ENCODE measurements around the gene TOP3B.

The TOP3B gene

GRCh38 chr22:21984793-21985192 lies 2.2 kb upstream of the TOP3B start:
- in situ Hi-C loops (cut with MboI; ENCODE audit: low sequenced_read_pairs): no loop called here

- in situ Hi-C loops (cut with MboI; ENCODE audit: low sequenced_read_pairs): no loop called here
Measured at GRCh38 chr22:21981874-21982273, 713 bp downstream of the TOP3B start.

GRCh38 chr22:21980547-21980946 lies 2.0 kb downstream of the TOP3B start:
- in situ Hi-C loops (cut with MboI; ENCODE audit: low sequenced_read_pairs): no loop called here

GRCh38 chr22:21978564-21979386 lies 3.8 kb downstream of the TOP3B start:
- in situ Hi-C loops (cut with MboI; ENCODE audit: low sequenced_read_pairs): no loop called here

- in situ Hi-C loops (cut with MboI; ENCODE audit: low sequenced_read_pairs): no loop called here
Measured at GRCh38 chr22:21977814-21978213, 4.8 kb downstream of the TOP3B start.

- in situ Hi-C loops (cut with MboI; ENCODE audit: low sequenced_read_pairs): no loop called here
Measured at GRCh38 chr22:21975854-21976345, 6.7 kb downstream of the TOP3B start.

GRCh38 chr22:21975273-21975672 lies 7.3 kb downstream of the TOP3B start:
- in situ Hi-C loops (cut with MboI; ENCODE audit: low sequenced_read_pairs): no loop called here

GRCh38 chr22:21974058-21974649 lies 8.4 kb downstream of the TOP3B start:
- in situ Hi-C loops (cut with MboI; ENCODE audit: low sequenced_read_pairs): no loop called here

- in situ Hi-C loops (cut with MboI; ENCODE audit: low sequenced_read_pairs): no loop called here
Measured at GRCh38 chr22:21972806-21973205, 9.8 kb downstream of the TOP3B start.

GRCh38 chr22:21972293-21972779 lies 10.3 kb downstream of the TOP3B start:
- in situ Hi-C loops (cut with MboI; ENCODE audit: low sequenced_read_pairs): no loop called here

- in situ Hi-C loops (cut with MboI; ENCODE audit: low sequenced_read_pairs): no loop called here
Measured at GRCh38 chr22:21971858-21972275, 10.7 kb downstream of the TOP3B start.

- in situ Hi-C loops (cut with MboI; ENCODE audit: low sequenced_read_pairs): no loop called here
Measured at GRCh38 chr22:21970800-21971617, 11.6 kb downstream of the TOP3B start.

- in situ Hi-C loops (cut with MboI; ENCODE audit: low sequenced_read_pairs): no loop called here
Measured at GRCh38 chr22:21970037-21970799, 12.4 kb downstream of the TOP3B start.

GRCh38 chr22:21968452-21969129 lies 14.0 kb downstream of the TOP3B start:
- in situ Hi-C loops (cut with MboI; ENCODE audit: low sequenced_read_pairs): no loop called here

- in situ Hi-C loops (cut with MboI; ENCODE audit: low sequenced_read_pairs): no loop called here
Measured at GRCh38 chr22:21967693-21968271, 14.8 kb downstream of the TOP3B start.

GRCh38 chr22:21966643-21967516 lies 15.7 kb downstream of the TOP3B start:
- in situ Hi-C loops (cut with MboI; ENCODE audit: low sequenced_read_pairs): no loop called here

- in situ Hi-C loops (cut with MboI; ENCODE audit: low sequenced_read_pairs): no loop called here
Measured at GRCh38 chr22:21965762-21966288, 16.8 kb downstream of the TOP3B start.

- in situ Hi-C loops (cut with MboI; ENCODE audit: low sequenced_read_pairs): no loop called here
Measured at GRCh38 chr22:21964918-21965484, 17.6 kb downstream of the TOP3B start.

All from HL-60/S4 treated with retinoic acid at 250 ng/mL for 4 days and 3 days (cell line).